Endothelial cell of umbilical vein (primary cell): ENCODE data around the gene OGFRL1. TPM values are rescaled to one million over a fixed set of nuclear protein-coding genes. Genes with fewer than 3 reads are reported as not detected.

Experiments used
- BruUV-seq: library from RNA; stranded (reverse); fragments of 400-500 nt; replicated peaks from 2 replicates; lab custom pipeline; 2021; lab: Mats Ljungman, UMichigan
- CTCF ChIA-PET: fragments of 300-600, 350-600 bp; sonication (Branson Sonifier 250); formaldehyde crosslinking; loops from one replicate; lab custom pipeline; 2021; ENCODE audit warnings: antibody characterized with exemption, inconsistent platforms; lab: Charles Lee
- POLR2A ChIA-PET: fragments of 300-600, 350-600 bp; sonication (Branson Sonifier 250); formaldehyde crosslinking; loops from one replicate; lab custom pipeline; 2021; ENCODE audit warnings: antibody characterized with exemption, inconsistent platforms; lab: Charles Lee
- DNase-seq: peaks from one replicate; pipeline ENCODE4 v3.0.0-alpha.2; 2011; ENCODE audit warnings: low read depth, low spot score
- FAIRE-seq: peaks from 2 replicates; lab custom pipeline; 2011; peaks lifted over from hg19 to GRCh38; lab: Jason Lieb, UNC
- H2AFZ ChIP-seq: 2 replicates; pipeline ENCODE4 v1.6.0; 2012; ENCODE audit warnings: low read depth, low read length, control low read depth, inconsistent platforms
- H3K27ac ChIP-seq: 2 replicates; pipeline ENCODE4 v1.5.1; 2011; ENCODE audit warnings: low read depth, mild to moderate bottlenecking, control low read depth, low read length, moderate library complexity; ENCODE audit not compliant: insufficient read depth
- H3K27me3 ChIP-seq, 2 experiments: 2 replicates each; pipeline versions ENCODE4 v1.6.0 to v1.6.1; 2011; ENCODE audit warnings: low read length in 2 of 2, mixed read lengths in 1 of 2; ENCODE audit not compliant: control insufficient read depth in 2 of 2, insufficient read depth in 2 of 2
- H3K36me3 ChIP-seq, 2 experiments: 2 replicates in 1 of 2; 3 replicates in 1 of 2; pipeline ENCODE4 v1.5.1; 2011; ENCODE audit warnings: low read length in 2 of 2, mild to moderate bottlenecking in 1 of 2, moderate library complexity in 1 of 2; ENCODE audit not compliant: control insufficient read depth in 2 of 2, insufficient read depth in 2 of 2; ENCODE audit errors: extremely low read depth in 1 of 2
- H3K4me1 ChIP-seq: 3 replicates; pipeline ENCODE4 v1.5.1; 2011; ENCODE audit warnings: mild to moderate bottlenecking, low read length; ENCODE audit not compliant: control insufficient read depth, insufficient read depth; ENCODE audit errors: extremely low read depth
- H3K4me2 ChIP-seq: 2 replicates; pipeline ENCODE4 v1.6.1; 2011; ENCODE audit warnings: low read length, control low read depth, mixed read lengths; ENCODE audit not compliant: insufficient read depth
- H3K4me3 ChIP-seq, 3 experiments: fragments of 200-600 bp in 1 of 3; sonication (generic), shearing (Covaris generic) in 1 of 3; replicated peaks in 1 of 3; 2 replicates each; pipeline ENCODE4 v1.5.1; 2011 to 2016; ENCODE audit warnings: control low read depth in 3 of 3, low read length in 3 of 3, mild to moderate bottlenecking in 2 of 3, inconsistent platforms in 1 of 3, low read depth in 1 of 3, moderate library complexity in 1 of 3; ENCODE audit not compliant: insufficient read depth in 1 of 3
- H3K79me2 ChIP-seq: 2 replicates; pipeline ENCODE4 v1.6.0; 2012; ENCODE audit warnings: low read length, inconsistent platforms; ENCODE audit not compliant: control insufficient read depth, insufficient read depth
- H3K9ac ChIP-seq: replicated peaks from 2 replicates; pipeline ENCODE3; 2011; ENCODE audit warnings: low read length, control low read depth; ENCODE audit not compliant: insufficient read depth; ENCODE audit errors: extremely low read depth
- H3K9me1 ChIP-seq: replicated peaks from 3 replicates; pipeline ENCODE4 v1.6.0; 2011; ENCODE audit warnings: mild to moderate bottlenecking, low read length; ENCODE audit not compliant: control insufficient read depth, insufficient read depth; ENCODE audit errors: extremely low read depth
- H3K9me3 ChIP-seq: replicated peaks from 2 replicates; pipeline ENCODE4 v1.5.1; 2012; ENCODE audit warnings: low read length, inconsistent platforms; ENCODE audit not compliant: control insufficient read depth, insufficient read depth
- H4K20me1 ChIP-seq: replicated peaks from 2 replicates; pipeline ENCODE3; 2011; ENCODE audit warnings: mild to moderate bottlenecking, low read length; ENCODE audit not compliant: control insufficient read depth, insufficient read depth; ENCODE audit errors: extremely low read depth
- CTCF ChIP-seq, 2 donors: IDR thresholded peaks; 1 replicate in 1 of 2; 2 replicates in 1 of 2; pipeline ENCODE4 v1.5.1; 2011; ENCODE audit warnings: low read length in 2 of 2, mild to moderate bottlenecking in 2 of 2, moderate library complexity in 2 of 2, control low read depth in 1 of 2, inconsistent platforms in 1 of 2, low read depth in 1 of 2; ENCODE audit not compliant: insufficient read depth in 1 of 2; ENCODE audit errors: extremely low read depth in 1 of 2
- EZH2 ChIP-seq: IDR thresholded peaks from 2 replicates; pipeline ENCODE4 v1.6.1; 2012; ENCODE audit warnings: borderline replicate concordance, low read depth, mild to moderate bottlenecking, moderate library complexity, low read length, inconsistent platforms; ENCODE audit not compliant: severe bottlenecking
- FOS ChIP-seq: IDR thresholded peaks from 2 replicates; pipeline ENCODE4 v1.6.1; 2011; ENCODE audit warnings: mild to moderate bottlenecking, low read length, moderate library complexity, borderline replicate concordance; ENCODE audit not compliant: insufficient read depth
- GATA2 ChIP-seq: IDR thresholded peaks from 2 replicates; pipeline ENCODE4 v1.7.0; 2011; ENCODE audit warnings: low read depth, mild to moderate bottlenecking, moderate library complexity, mixed read lengths, low read length; ENCODE audit not compliant: insufficient read length, insufficient read depth
- JUN ChIP-seq: IDR thresholded peaks from 2 replicates; pipeline ENCODE4 v1.6.1; 2011; ENCODE audit warnings: borderline replicate concordance, low read depth; ENCODE audit not compliant: insufficient read length, insufficient read depth
- MAX ChIP-seq: IDR thresholded peaks from 2 replicates; pipeline ENCODE4 v1.6.1; 2011; ENCODE audit not compliant: insufficient read depth, insufficient read length
- MYC ChIP-seq: IDR thresholded peaks from one replicate; pipeline ENCODE4 v1.6.1; 2011; ENCODE audit warnings: mild to moderate bottlenecking, low read depth, low read length
- POLR2A ChIP-seq: IDR thresholded peaks from 2 replicates; pipeline ENCODE4 v1.6.1; 2012; ENCODE audit warnings: low read depth, mild to moderate bottlenecking, control low read depth, low read length
- POLR2AphosphoS5 ChIP-seq: IDR thresholded peaks from 2 replicates; pipeline ENCODE4 v1.6.1; 2012; ENCODE audit warnings: low read depth, mild to moderate bottlenecking, control low read depth, low read length, moderate library complexity; ENCODE audit not compliant: insufficient read depth
- dilution Hi-C: fragments of 300-500 bp; cut with MboI; formaldehyde crosslinking; loops from one replicate; pipeline ENCODE4 v1.15.0; 2019; ENCODE audit warnings: low sequenced_read_pairs; ENCODE audit not compliant: extremely low pct_ligation_motif_present
- intact Hi-C: fragments of 100-400 bp; cut with micrococcal nuclease; formaldehyde crosslinking; loops from one replicate; pipeline ENCODE4 v1.10.0; 2022
- polyA plus RNA-seq, 4 experiments: library from polyadenylated mRNA; depleted of rRNA in 3 of 4; stranded (reverse) in 3 of 4; unstranded in 1 of 4; fragments of >200 nt; gene quantifications; 2 replicates each; pipeline versions ENCODE4 v1.2.1 to v1.2.3, GENCODE V29; 2011 to 2012; ENCODE audit warnings: missing spikeins in 1 of 4
- total RNA-seq: library from RNA; stranded (reverse); gene quantifications from 2 replicates; pipeline ENCODE4 v1.2.3, GENCODE V29; 2021

Gene OGFRL1
- total and polyA plus RNA-seq, 2 donors (not counting 3 experiments of a cell fraction or from before 2014, with no cell fraction given): 3.4 to 19.4 TPM

- CTCF ChIA-PET: no interaction called here
- Histone ChIP-seq H3K4me1 (no peaks in the 10 kb centered on the region), H3K27ac (no peak overlapping the region), H3K4me3 (no peak overlapping the region), H2AFZ (no peak overlapping the region), H4K20me1 (no peaks in the 10 kb centered on the region), H3K27me3 (no peaks in the 10 kb centered on the region), H3K79me2 (no peaks in the 10 kb centered on the region), H3K36me3 (no peaks in the 10 kb centered on the region), H3K4me2 (no peak overlapping the region), H3K9ac (no peak overlapping the region), H3K9me3 (no peaks in the 10 kb centered on the region), H3K9me1 (no peaks in the 10 kb centered on the region)
- TF ChIP-seq MYC (no peak), GATA2 (no peak), POLR2AphosphoS5 (no peak), POLR2A (no peak), MAX (no peak), JUN (no peak), CTCF (IDR thresholded peaks at IDR 0.05; ENCODE audit: extremely low read depth in 1 of 2, insufficient read depth in 1 of 2, low read depth in 1 of 2, low read length in 2 of 2) (no peak), FOS (no peak), EZH2 (no peak)
- POLR2A ChIA-PET: no interaction called here
- BruUV-seq: no TSS peak
- DNase-seq (no peak), FAIRE-seq (no peak)
- intact Hi-C loops (no loop called here), dilution Hi-C loops (no loop called here)
These were observed 35.7 kb downstream of the OGFRL1 start for GRCh38 chr6:71324194-71324785.
